Left lung (tissue), 10 donors: ENCODE results near the gene EIF5AL1. TPM values are rescaled to one million over a fixed set of nuclear protein-coding genes. Genes with fewer than 3 reads are reported as not detected.

Source experiments
- ATAC-seq: fragments of 200-7000 bp; cut with Tn5 transposase; one replicate; pipeline ENCODE4 v1.9.1; 2020; ENCODE audit warnings: moderate library complexity
- DNase-seq, 4 donors: peaks; one replicate each; pipeline ENCODE4 v3.0.0-alpha.2; 2013 to 2020
- H3K27ac ChIP-seq, 2 donors: fragments of 200-600 bp; sonication (generic) in 1 of 2; one replicate each; pipeline versions ENCODE4 v1.5.0 to v1.8.0; 2020 to 2021
- H3K27me3 ChIP-seq, 2 donors: fragments of 200-600 bp; sonication (generic) in 1 of 2; one replicate each; pipeline versions ENCODE4 v1.5.0 to v1.8.0; 2020 to 2021
- H3K36me3 ChIP-seq, 2 donors: fragments of 200-600 bp; sonication (generic) in 1 of 2; one replicate each; pipeline versions ENCODE4 v1.5.0 to v1.8.0; 2020 to 2021
- H3K4me1 ChIP-seq, 2 donors: fragments of 200-600 bp; one replicate each; pipeline ENCODE4 v1.8.0; 2021
- H3K4me3 ChIP-seq, 2 donors: fragments of 200-600 bp; sonication (generic) in 1 of 2; one replicate each; pipeline versions ENCODE4 v1.5.0 to v1.8.0; 2020 to 2021; ENCODE audit warnings: mild to moderate bottlenecking in 1 of 2
- H3K9me3 ChIP-seq, 2 donors: fragments of 200-600 bp; sonication (generic) in 1 of 2; one replicate each; pipeline versions ENCODE4 v1.5.0 to v1.8.0; 2020 to 2021
- CTCF ChIP-seq, 2 donors: fragments of 200-600 bp; sonication (generic) in 1 of 2; IDR thresholded peaks; one replicate each; pipeline versions ENCODE4 v1.5.0 to v1.8.0; 2021; ENCODE audit warnings: antibody characterized with exemption in 2 of 2
- intact Hi-C, 2 donors: fragments of 100-400 bp; cut with DNase I; formaldehyde crosslinking; loops; one replicate each; pipeline versions ENCODE4 v1.11.2 to v1.14.2; 2022
- polyA plus RNA-seq, 6 donors: library from polyadenylated mRNA; unstranded; fragments of 120-200 nt; gene quantifications; one replicate each; pipeline ENCODE4 v1.2.1, GENCODE V29; 2013; ENCODE audit not compliant: insufficient read length in 6 of 6
- total RNA-seq, 2 donors: library from RNA; stranded (reverse); fragmentation: NEBNext Ultra II Directional; extraction: Animal tissue kit (Norgen Biotek cat#: 25700); gene quantifications; one replicate each; pipeline ENCODE4 v1.2.1, GENCODE V29; 2021
- donor health status: DM: no; HTN: yes; CAD: no.
- donor health status: DM: no; HTN: no; CAD: no.

The EIF5AL1 gene
- total and polyA plus RNA-seq, 8 donors: 0.18 to 3.5 (median 0.86) TPM

DNA sequence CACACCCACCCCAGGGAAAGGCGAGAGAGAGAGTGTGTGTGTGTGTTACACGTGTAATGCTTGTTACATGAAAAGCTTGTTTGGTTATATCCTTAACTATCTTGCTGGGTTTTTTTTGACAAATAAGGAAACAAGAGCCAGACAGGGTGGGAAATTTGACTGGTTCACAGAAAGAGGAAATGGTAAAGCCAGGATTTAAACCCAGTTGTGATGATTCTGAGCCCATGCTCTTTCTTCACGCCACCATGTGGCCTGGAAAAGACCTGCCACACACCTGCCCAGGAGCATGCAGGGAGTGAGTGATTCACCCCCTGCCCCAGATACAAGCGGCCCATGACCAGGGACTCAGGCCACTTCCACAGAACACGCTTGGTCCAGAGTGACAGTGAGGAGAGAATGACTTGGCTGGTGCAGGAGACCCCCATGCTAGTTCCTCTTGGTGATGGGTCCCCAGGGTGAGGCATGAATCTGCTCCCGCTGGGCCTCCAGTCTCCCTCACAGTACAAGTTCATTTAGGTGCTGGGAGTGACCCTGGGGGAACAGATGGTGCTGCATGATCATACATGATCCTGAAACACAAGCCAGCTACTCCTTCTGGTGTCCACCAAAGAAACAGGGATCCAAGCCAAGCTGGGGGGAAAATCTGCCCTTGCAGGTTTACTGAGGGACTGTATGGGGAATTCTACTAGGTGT, 21.0 kb upstream of the EIF5AL1 start:
- TF ChIP-seq CTCF (IDR thresholded peaks at IDR 0.05): no peak
- no peak overlapping the region for H3K27ac ChIP-seq
- ATAC-seq: no peak

GRCh38 chr10:79492256-79492655, 20.1 kb upstream of the EIF5AL1 start:
- H3K27me3 ChIP-seq: peaks cover 0 to 8% of the 10 kb centered on the region in 2 donors
- H3K9me3 ChIP-seq: no peaks in the 10 kb centered on the region
- ATAC-seq: no peak
- no peak for TF ChIP-seq CTCF (IDR thresholded peaks at IDR 0.05)
- intact Hi-C loops: no loop called here
- no peak for DNase-seq
- no peaks in the 10 kb centered on the region for H3K36me3 ChIP-seq
- H3K4me3 ChIP-seq: no peak overlapping the region
- peaks cover 0 to 10% of the 10 kb centered on the region in 2 donors for H3K4me1 ChIP-seq
- no peak overlapping the region for H3K27ac ChIP-seq

More for the DNA sequence above, 21.0 kb upstream of the EIF5AL1 start:
- Histone ChIP-seq H3K36me3 (no peaks in the 10 kb centered on the region), H3K27me3 (no peaks in the 10 kb centered on the region), H3K9me3 (no peaks in the 10 kb centered on the region), H3K4me3 (no peak overlapping the region), H3K4me1 (peaks cover 0 to 10% of the 10 kb centered on the region in 2 donors)
- intact Hi-C loops: no loop called here
- DNase-seq: no peak

- Histone ChIP-seq H3K4me1 (peaks cover 0 to 10% of the 10 kb centered on the region in 2 donors), H3K27ac (no peak overlapping the region), H3K9me3 (no peaks in the 10 kb centered on the region), H3K36me3 (no peaks in the 10 kb centered on the region), H3K4me3 (no peak overlapping the region), H3K27me3 (peaks cover 0 to 10% of the 10 kb centered on the region in 2 donors)
- intact Hi-C loops: no loop called here
- TF ChIP-seq CTCF (IDR thresholded peaks at IDR 0.05): no peak
- no peak for DNase-seq
- ATAC-seq: no peak
Measured at GRCh38 chr10:79492839-79493238, 19.5 kb upstream of the EIF5AL1 start.

- no peak for ATAC-seq
- no peak for TF ChIP-seq CTCF (IDR thresholded peaks at IDR 0.05)
- Histone ChIP-seq H3K36me3 (no peaks in the 10 kb centered on the region), H3K4me1 (peaks cover 0 to 3% of the 10 kb centered on the region in 2 donors), H3K27ac (no peak overlapping the region), H3K4me3 (no peak overlapping the region), H3K27me3 (peaks cover 0 to 10% of the 10 kb centered on the region in 2 donors), H3K9me3 (no peaks in the 10 kb centered on the region)
- no peak for DNase-seq
- intact Hi-C loops: no loop called here
Measured at GRCh38 chr10:79493806-79494205, 18.5 kb upstream of the EIF5AL1 start.

DNA sequence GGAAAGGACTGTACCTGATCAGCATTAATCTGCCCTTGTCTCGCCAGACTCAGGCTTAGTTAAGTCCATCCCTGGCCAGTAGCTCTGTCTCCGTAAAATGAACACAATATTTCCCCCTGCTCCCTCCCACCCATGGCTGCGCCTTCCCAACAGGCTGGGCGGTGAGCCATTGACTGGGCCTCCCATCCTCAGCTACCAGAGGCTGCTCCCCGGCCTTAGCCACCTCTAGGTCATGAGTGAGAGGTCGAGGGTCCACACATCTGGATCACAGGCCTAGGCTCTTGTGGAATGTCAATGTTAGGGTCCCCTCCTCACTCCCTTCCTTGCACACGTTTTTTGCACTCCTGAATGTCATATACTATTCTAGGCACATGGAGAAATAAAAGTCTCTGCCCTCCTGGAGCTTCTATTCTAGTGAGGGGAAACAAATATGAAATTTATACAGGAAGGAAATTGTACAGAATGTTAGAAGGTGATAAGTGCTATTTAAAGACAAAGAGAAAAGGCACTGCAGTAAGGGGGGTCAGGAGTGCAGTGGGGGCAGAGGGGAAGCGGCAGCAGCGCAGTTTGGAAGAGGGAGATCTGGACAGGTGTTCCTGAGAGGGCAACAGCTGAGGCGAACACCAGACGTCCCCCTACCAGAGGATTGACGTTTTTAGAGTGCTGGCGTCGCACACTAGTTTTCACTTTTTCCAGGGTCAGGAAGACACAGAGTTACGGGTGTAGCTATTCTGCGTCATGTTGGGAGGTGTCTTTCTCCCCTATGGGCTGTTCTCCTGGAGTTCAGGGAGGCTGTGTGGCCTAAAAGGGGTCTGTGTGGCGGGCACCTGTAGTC, 17.2 kb upstream of the EIF5AL1 start:
- ATAC-seq (no peak), DNase-seq (no peak)
- Histone ChIP-seq H3K36me3 (no peaks in the 10 kb centered on the region), H3K4me3 (no peak overlapping the region), H3K4me1 (peaks cover 0 to 3% of the 10 kb centered on the region in 2 donors), H3K9me3 (no peaks in the 10 kb centered on the region), H3K27ac (no peak overlapping the region), H3K27me3 (peaks cover 0 to 10% of the 10 kb centered on the region in 2 donors)
- TF ChIP-seq CTCF (IDR thresholded peaks at IDR 0.05): no peak
- intact Hi-C loops: no loop called here
